H9 (cell line): Measurements from ENCODE around the gene MORN5. TPM values are rescaled to one million over a fixed set of nuclear protein-coding genes. Genes with fewer than 3 reads are reported as not detected.

Experiments
- DNase-seq: peaks from one replicate; pipeline ENCODE4 v3.0.0-alpha.2; 2017
- H2AFZ ChIP-seq: one replicate; pipeline ENCODE4 v1.6.1; 2013; ENCODE audit warnings: mild to moderate bottlenecking, low read length, control low read depth, moderate library complexity
- H2AK5ac ChIP-seq: 2 replicates; pipeline ENCODE4 v1.6.1; 2013; ENCODE audit warnings: low read length, control low read depth, mixed read lengths; ENCODE audit not compliant: insufficient read length
- H2BK120ac ChIP-seq: one replicate; pipeline ENCODE4 v1.6.1; 2013; ENCODE audit warnings: low read depth, mild to moderate bottlenecking, low read length, control low read depth, inconsistent platforms; ENCODE audit not compliant: poor library complexity, severe bottlenecking
- H2BK12ac ChIP-seq: 2 replicates; pipeline ENCODE4 v1.6.1; 2013; ENCODE audit warnings: low read length, control low read depth, mixed read lengths, low read depth; ENCODE audit not compliant: insufficient read length
- H2BK15ac ChIP-seq: 2 replicates; pipeline ENCODE4 v1.6.1; 2013; ENCODE audit warnings: low read depth, low read length, control low read depth
- H2BK20ac ChIP-seq: one replicate; pipeline ENCODE4 v1.6.1; 2013; ENCODE audit warnings: low read depth, mild to moderate bottlenecking, low read length, control low read depth, inconsistent platforms; ENCODE audit not compliant: poor library complexity, severe bottlenecking
- H2BK5ac ChIP-seq: 2 replicates; pipeline ENCODE4 v1.6.1; 2013; ENCODE audit warnings: low read length, control low read depth, mixed read lengths; ENCODE audit not compliant: insufficient read length
- H3K14ac ChIP-seq: 2 replicates; pipeline ENCODE4 v1.6.1; 2013; ENCODE audit warnings: low read length, control low read depth; ENCODE audit not compliant: insufficient read depth
- H3K18ac ChIP-seq: 2 replicates; pipeline ENCODE4 v1.6.1; 2013; ENCODE audit warnings: low read depth, mild to moderate bottlenecking, mixed read lengths, low read length, control low read depth; ENCODE audit not compliant: insufficient read length
- H3K23ac ChIP-seq: 2 replicates; pipeline ENCODE4 v1.6.1; 2013; ENCODE audit warnings: low read length, control low read depth, mixed read lengths, low read depth; ENCODE audit not compliant: insufficient read length
- H3K23me2 ChIP-seq: 2 replicates; pipeline ENCODE4 v1.6.1; 2013; ENCODE audit warnings: low read depth, mild to moderate bottlenecking, mixed read lengths, low read length, control low read depth; ENCODE audit not compliant: insufficient read length, poor library complexity, severe bottlenecking
- H3K27ac ChIP-seq: 2 replicates; pipeline ENCODE4 v1.5.1; 2013; ENCODE audit warnings: low read length, control low read depth, mixed read lengths, low read depth; ENCODE audit not compliant: insufficient read length
- H3K27me3 ChIP-seq: 2 replicates; pipeline ENCODE4 v1.6.1; 2013; ENCODE audit warnings: low read length, control low read depth, inconsistent platforms; ENCODE audit not compliant: insufficient read depth
- H3K4ac ChIP-seq: 2 replicates; pipeline ENCODE4 v1.6.1; 2013; ENCODE audit warnings: low read depth, mild to moderate bottlenecking, control low read depth, inconsistent platforms, low read length, moderate library complexity
- H3K4me1 ChIP-seq: 2 replicates; pipeline ENCODE4 v1.6.1; 2013; ENCODE audit warnings: low read length, control low read depth, inconsistent platforms; ENCODE audit not compliant: insufficient read depth
- H3K4me2 ChIP-seq: 2 replicates; pipeline ENCODE4 v1.6.1; 2013; ENCODE audit warnings: low read length, control low read depth, mixed read lengths; ENCODE audit not compliant: insufficient read length, insufficient read depth
- H3K56ac ChIP-seq: 2 replicates; pipeline ENCODE4 v1.6.1; 2013; ENCODE audit warnings: low read depth, mild to moderate bottlenecking, mixed read lengths, low read length, control low read depth; ENCODE audit not compliant: insufficient read length
- H3K79me1 ChIP-seq: 2 replicates; pipeline ENCODE4 v1.6.1; 2013; ENCODE audit warnings: low read depth, mild to moderate bottlenecking, moderate library complexity, low read length, control low read depth, inconsistent platforms; ENCODE audit not compliant: insufficient read depth, poor library complexity, severe bottlenecking
- H3K79me2 ChIP-seq: 2 replicates; pipeline ENCODE4 v1.6.1; 2013; ENCODE audit warnings: low read length, control low read depth, inconsistent platforms; ENCODE audit not compliant: insufficient read depth
- H3K9ac ChIP-seq: 2 replicates; pipeline ENCODE4 v1.6.1; 2013; ENCODE audit warnings: low read length, control low read depth, mixed read lengths; ENCODE audit not compliant: insufficient read length; ENCODE audit errors: extremely low read depth
- H3K9me3 ChIP-seq: one replicate; pipeline ENCODE4 v1.6.1; 2013; ENCODE audit warnings: low read depth, low read length, inconsistent platforms; ENCODE audit not compliant: control insufficient read depth
- H3T11ph ChIP-seq: one replicate; pipeline ENCODE4 v1.6.1; 2013; ENCODE audit warnings: mild to moderate bottlenecking, low read length, control low read depth, inconsistent platforms
- H4K20me1 ChIP-seq: one replicate; pipeline ENCODE4 v1.6.1; 2013; ENCODE audit not compliant: control insufficient read depth, insufficient read length, insufficient read depth
- H4K5ac ChIP-seq: 2 replicates; pipeline ENCODE4 v1.6.1; 2013; ENCODE audit warnings: low read depth, mild to moderate bottlenecking, mixed read lengths, low read length, control low read depth; ENCODE audit not compliant: insufficient read length
- H4K8ac ChIP-seq: replicated peaks from 2 replicates; pipeline ENCODE4 v1.6.1; 2013; ENCODE audit warnings: low read length, control low read depth, mixed read lengths, low read depth; ENCODE audit not compliant: insufficient read length
- H4K91ac ChIP-seq: 2 replicates; pipeline ENCODE4 v1.6.1; 2013; ENCODE audit warnings: low read depth, mild to moderate bottlenecking, moderate library complexity, mixed read lengths, low read length, control low read depth; ENCODE audit not compliant: insufficient read length
- H3K27ac Mint-ChIP-seq, 3 experiments: 2 replicates in 2 of 3; 3 replicates in 1 of 3; pipeline ENCODE4 v1.8.0; 2020 to 2021; ENCODE audit warnings: mixed read lengths in 3 of 3, mild to moderate bottlenecking in 1 of 3, moderate library complexity in 1 of 3
- H3K27me3 Mint-ChIP-seq: 2 replicates; pipeline ENCODE4 v1.8.0; 2021; ENCODE audit warnings: low read depth, mild to moderate bottlenecking, moderate library complexity, mixed read lengths
- H3K36me3 Mint-ChIP-seq, 3 experiments: 2 replicates in 2 of 3; 3 replicates in 1 of 3; pipeline ENCODE4 v1.8.0; 2020 to 2021; ENCODE audit warnings: low read depth in 3 of 3, mixed read lengths in 3 of 3; ENCODE audit not compliant: insufficient read depth in 1 of 3
- H3K4me1 Mint-ChIP-seq, 2 experiments: 2 replicates each; pipeline ENCODE4 v1.8.0; 2020; ENCODE audit warnings: mixed read lengths in 2 of 2
- H3K4me3 Mint-ChIP-seq, 2 experiments: 2 replicates in 1 of 2; 3 replicates in 1 of 2; pipeline ENCODE4 v1.8.0; 2020 to 2021; ENCODE audit warnings: mild to moderate bottlenecking in 2 of 2, mixed read lengths in 2 of 2, moderate library complexity in 1 of 2
- H3K9me3 Mint-ChIP-seq, 2 experiments: 2 replicates in 1 of 2; 3 replicates in 1 of 2; pipeline ENCODE4 v1.8.0; 2020; ENCODE audit warnings: mild to moderate bottlenecking in 2 of 2, mixed read lengths in 2 of 2, moderate library complexity in 1 of 2
- WGBS: extraction: QIAGEN DNeasy Blood & Tissue Kit; methylation state at CpG from one replicate; pipeline ENCODE4 v1.1.7; 2013; ENCODE audit warnings: missing lambda C conversion rate, low lambda C conversion rate, mixed read lengths; ENCODE audit not compliant: insufficient read length; ENCODE audit errors: extremely low coverage; 5-methylcytosine and 5-hydroxymethylcytosine counted together
- total RNA-seq: library from RNA; stranded (reverse); gene quantifications from 2 replicates; pipeline ENCODE4 v1.2.1, GENCODE V29; 2021
- TF ChIP-seq, protein P1 (sequence below): fragments of 200-600 bp; sonication (generic); conservative IDR thresholded peaks from 3 replicates; pipeline ENCODE4 v1.8.0; 2021; ENCODE audit warnings: antibody characterized with exemption, mild to moderate bottlenecking

MORN5 gene
- total RNA-seq, 1 experiment from 2014 or later = not detected

DNA sequence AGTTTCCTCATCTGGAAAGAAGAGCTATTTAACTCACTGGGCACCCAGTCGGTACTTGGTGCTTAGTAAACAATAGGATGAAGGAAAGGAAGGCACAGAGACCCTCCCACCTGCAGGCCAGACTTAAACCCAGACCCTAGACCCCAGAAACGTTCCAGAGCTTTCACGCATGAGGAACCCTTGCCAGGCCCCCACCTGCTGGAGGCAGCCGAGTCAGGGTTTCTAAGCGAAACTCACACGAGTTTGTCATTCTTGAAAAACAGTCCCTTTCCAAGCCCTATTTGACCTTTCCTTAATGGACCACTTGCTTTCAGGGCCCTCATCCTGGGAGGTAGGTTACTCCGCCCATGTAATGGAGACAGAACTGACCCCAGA lies 30.8 kb upstream of the MORN5 start:
- Histone ChIP-seq H4K20me1 (no peaks in the 10 kb centered on the region), H2BK12ac (no peak overlapping the region), H3K27ac (no peak overlapping the region), H2AFZ (no peak overlapping the region), H4K91ac (no peak overlapping the region), H3T11ph (no peak overlapping the region), H2AK5ac (no peak overlapping the region), H3K18ac (no peak overlapping the region), H3K4me2 (no peak overlapping the region), H3K23ac (no peak overlapping the region), H3K27me3 (peaks cover 3% of the 10 kb centered on the region; the same call in 1 of the 2 replicates), H2BK15ac (no peak overlapping the region), H3K14ac (no peak overlapping the region), H3K9ac (no peak overlapping the region), H3K4me1 (peaks cover 8% of the 10 kb centered on the region; the same call in 1 of the 2 replicates), H4K8ac (no peak overlapping the region), H3K4ac (no peak overlapping the region), H3K79me1 (no peaks in the 10 kb centered on the region), H3K9me3 (no peaks in the 10 kb centered on the region), H4K5ac (no peak overlapping the region), H3K56ac (no peak overlapping the region), H2BK20ac (no peak overlapping the region), H2BK5ac (no peak overlapping the region), H3K23me2 (peaks cover 9% of the 10 kb centered on the region), H2BK120ac (no peak overlapping the region), H3K79me2 (no peaks in the 10 kb centered on the region)
- TF ChIP-seq, protein P1, sequence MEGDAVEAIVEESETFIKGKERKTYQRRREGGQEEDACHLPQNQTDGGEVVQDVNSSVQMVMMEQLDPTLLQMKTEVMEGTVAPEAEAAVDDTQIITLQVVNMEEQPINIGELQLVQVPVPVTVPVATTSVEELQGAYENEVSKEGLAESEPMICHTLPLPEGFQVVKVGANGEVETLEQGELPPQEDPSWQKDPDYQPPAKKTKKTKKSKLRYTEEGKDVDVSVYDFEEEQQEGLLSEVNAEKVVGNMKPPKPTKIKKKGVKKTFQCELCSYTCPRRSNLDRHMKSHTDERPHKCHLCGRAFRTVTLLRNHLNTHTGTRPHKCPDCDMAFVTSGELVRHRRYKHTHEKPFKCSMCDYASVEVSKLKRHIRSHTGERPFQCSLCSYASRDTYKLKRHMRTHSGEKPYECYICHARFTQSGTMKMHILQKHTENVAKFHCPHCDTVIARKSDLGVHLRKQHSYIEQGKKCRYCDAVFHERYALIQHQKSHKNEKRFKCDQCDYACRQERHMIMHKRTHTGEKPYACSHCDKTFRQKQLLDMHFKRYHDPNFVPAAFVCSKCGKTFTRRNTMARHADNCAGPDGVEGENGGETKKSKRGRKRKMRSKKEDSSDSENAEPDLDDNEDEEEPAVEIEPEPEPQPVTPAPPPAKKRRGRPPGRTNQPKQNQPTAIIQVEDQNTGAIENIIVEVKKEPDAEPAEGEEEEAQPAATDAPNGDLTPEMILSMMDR = no peak
- no peak for DNase-seq
- Mint-ChIP-seq H3K27ac (no peak overlapping the region), H3K4me1 (peaks cover 45 to 48% of the 10 kb centered on the region in 2 experiments), H3K27me3 (peaks cover 70% of the 10 kb centered on the region), H3K36me3 (no peaks in the 10 kb centered on the region), H3K9me3 (no peaks in the 10 kb centered on the region; a peak in 1 of 5 replicates), H3K4me3 (no peak overlapping the region)
- WGBS = no CpG with 5 or more reads among the region's 7 CpGs
